ENCODE data around the gene NCOR1.

DNA sequence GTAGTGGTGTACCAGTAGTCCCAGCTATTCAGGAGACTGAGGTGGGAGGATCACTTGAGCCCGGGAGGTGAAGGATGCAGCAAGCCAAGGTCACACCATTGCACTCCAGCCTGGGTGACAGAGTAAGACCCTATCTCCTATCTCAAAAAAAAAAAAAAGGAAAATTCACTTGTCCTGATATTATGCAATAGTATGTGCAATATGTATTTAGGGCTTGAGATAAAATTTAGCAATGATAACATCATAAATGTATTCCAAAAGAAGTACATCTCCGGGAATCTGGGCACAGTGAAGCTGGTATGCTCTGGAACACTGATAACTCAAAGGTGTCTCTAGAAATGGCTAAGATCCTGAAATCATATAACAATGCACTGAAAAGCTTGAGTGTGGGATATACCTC is 74.5 kb downstream of the NCOR1 start:
- TF ChIP-seq, protein P1, sequence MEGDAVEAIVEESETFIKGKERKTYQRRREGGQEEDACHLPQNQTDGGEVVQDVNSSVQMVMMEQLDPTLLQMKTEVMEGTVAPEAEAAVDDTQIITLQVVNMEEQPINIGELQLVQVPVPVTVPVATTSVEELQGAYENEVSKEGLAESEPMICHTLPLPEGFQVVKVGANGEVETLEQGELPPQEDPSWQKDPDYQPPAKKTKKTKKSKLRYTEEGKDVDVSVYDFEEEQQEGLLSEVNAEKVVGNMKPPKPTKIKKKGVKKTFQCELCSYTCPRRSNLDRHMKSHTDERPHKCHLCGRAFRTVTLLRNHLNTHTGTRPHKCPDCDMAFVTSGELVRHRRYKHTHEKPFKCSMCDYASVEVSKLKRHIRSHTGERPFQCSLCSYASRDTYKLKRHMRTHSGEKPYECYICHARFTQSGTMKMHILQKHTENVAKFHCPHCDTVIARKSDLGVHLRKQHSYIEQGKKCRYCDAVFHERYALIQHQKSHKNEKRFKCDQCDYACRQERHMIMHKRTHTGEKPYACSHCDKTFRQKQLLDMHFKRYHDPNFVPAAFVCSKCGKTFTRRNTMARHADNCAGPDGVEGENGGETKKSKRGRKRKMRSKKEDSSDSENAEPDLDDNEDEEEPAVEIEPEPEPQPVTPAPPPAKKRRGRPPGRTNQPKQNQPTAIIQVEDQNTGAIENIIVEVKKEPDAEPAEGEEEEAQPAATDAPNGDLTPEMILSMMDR (IDR thresholded peaks at IDR 0.05), result no peak
- no peak for TF ChIP-seq POLR2A (IDR thresholded peaks at IDR 0.05)
